OCI-LY1 (cell line): Measurements from ENCODE around the gene PCGF5.

ENCODE experiments used
- CTCF ChIP-seq: fragments of 200-600 bp; sonication (generic), shearing (Covaris generic); IDR thresholded peaks from 2 replicates; pipeline ENCODE4 v1.5.1; 2017; ENCODE audit warnings: mild to moderate bottlenecking, antibody characterized with exemption, low read length, moderate library complexity, mixed read lengths
- EZH2 ChIP-seq: fragments of 200-600 bp; sonication (generic), shearing (Covaris generic); IDR thresholded peaks from 2 replicates; pipeline ENCODE4 v1.8.0; 2017; ENCODE audit warnings: borderline replicate concordance, mixed run types, mild to moderate bottlenecking, antibody characterized with exemption, low read length, moderate library complexity, mixed read lengths

GRCh38 chr10:91227576-91227975 lies 7.1 kb downstream of the PCGF5 start:
- TF ChIP-seq CTCF: no peak
- no peak for TF ChIP-seq EZH2
